Heart right ventricle (tissue), 16 donors: ENCODE data around the gene RAB31. TPM values are rescaled to one million over a fixed set of nuclear protein-coding genes. Genes with fewer than 3 reads are reported as not detected.

Experiments used
- ATAC-seq, 8 donors: fragments of 200-7000 bp; cut with Tn5 transposase; one replicate each; pipeline ENCODE4 v1.9.1; 2020; ENCODE audit warnings: mild to moderate bottlenecking in 8 of 8, moderate library complexity in 8 of 8, moderate number of reproducible peaks in 1 of 8
- DNase-seq, 2 donors: peaks; one replicate each; pipeline ENCODE4 v3.0.0-alpha.2; 2020
- H3K27ac ChIP-seq, 10 donors: fragments of 200-600 bp; sonication (generic) in 2 of 10; one replicate each; pipeline versions ENCODE4 v1.5.0 to v1.8.0; 2020 to 2022; ENCODE audit warnings: mild to moderate bottlenecking in 3 of 10
- H3K27me3 ChIP-seq, 7 donors: fragments of 200-600 bp; one replicate each; pipeline ENCODE4 v1.8.0; 2021 to 2022; ENCODE audit warnings: mild to moderate bottlenecking in 2 of 7
- H3K36me3 ChIP-seq, 9 donors: fragments of 200-600 bp; sonication (generic) in 1 of 9; one replicate each; pipeline versions ENCODE4 v1.5.0 to v1.8.0; 2020 to 2022; ENCODE audit warnings: mild to moderate bottlenecking in 2 of 9
- H3K4me1 ChIP-seq, 9 donors: fragments of 200-600 bp; sonication (generic) in 1 of 9; one replicate each; pipeline versions ENCODE4 v1.5.0 to v1.8.0; 2020 to 2022; ENCODE audit warnings: mild to moderate bottlenecking in 4 of 9
- H3K4me3 ChIP-seq, 10 donors: fragments of 200-600 bp; sonication (generic) in 2 of 10; one replicate each; pipeline versions ENCODE4 v1.5.0 to v1.8.0; 2020 to 2022; ENCODE audit warnings: mild to moderate bottlenecking in 7 of 10, moderate library complexity in 2 of 10
- H3K9me3 ChIP-seq, 11 donors: fragments of 200-600 bp in 10 of 11; sonication (generic) in 2 of 11; one replicate each; pipeline versions ENCODE4 v1.5.0 to v1.8.0; 2013 to 2022; ENCODE audit warnings: mild to moderate bottlenecking in 2 of 11, control low read depth in 1 of 11, moderate library complexity in 1 of 11
- WGBS, 2 donors: extraction: QIAGEN DNeasy Blood & Tissue Kit; methylation state at CpG; one replicate each; pipeline ENCODE4 v1.1.7; 2013; ENCODE audit warnings: inconsistent platforms in 1 of 2; 5-methylcytosine and 5-hydroxymethylcytosine counted together
- intact Hi-C, 10 donors: fragments of 100-400 bp; cut with DNase I; formaldehyde crosslinking; loops; one replicate each; pipeline versions ENCODE4 v1.11.1 to v1.14.2; 2022
- polyA plus RNA-seq, 2 donors: library from polyadenylated mRNA; stranded (reverse); fragments of 200-250 nt; gene quantifications; one replicate each; pipeline ENCODE4 v1.2.3, GENCODE V29; 2013
- total RNA-seq, 10 donors: library from RNA; stranded (reverse); fragmentation: NEBNext Ultra II Directional in 3 of 10; extraction: Animal tissue kit (Norgen Biotek cat#: 25700) in 3 of 10; gene quantifications; one replicate each; pipeline versions ENCODE4 v1.2.1 to v1.2.4, GENCODE V29; 2021 to 2023
- TF ChIP-seq, protein P1 (sequence below), 9 donors: fragments of 200-600 bp; sonication (generic) in 2 of 9; IDR thresholded peaks; one replicate each; pipeline versions ENCODE4 v1.5.0 to v1.8.0; 2021 to 2022; ENCODE audit warnings: antibody characterized with exemption in 9 of 9, mild to moderate bottlenecking in 5 of 9, moderate library complexity in 1 of 9
- donor health status: Arrhythmogenic right ventricular cardiomyopathy.
- donor health status: ischemic (EF 13 %, LVEDD 7.1; RV severe dilation, severe dysfunction).
- donor health status: healthy with polysubstance abuse.
- donor health status: DM: no; HTN: yes; CAD: no.
- donor health status: DM: no; HTN: no; CAD: no.
- donor health status: ischemic (EF 25% LVEDD 6.9; RV normal size, moderate dysfunction).
- donor health status: ischemic (EF 25% LVEDD 5.7; RV mildly dilated, moderate dysfunction).
- donor health status: healthy.
- donor health status: DM: yes; HTN: yes; CAD: no.
- donor health status: Ischemic cardiomyopathy.
- donor health status: ischemic (EF 35%, LVEDD 5.7; RV mildly dilated, moderate dysfunction).
- donor health status: nonischemic (EF 11% LVEDD 7.7; RV severe dilation, severe dysfunction).
- donor health status: DM: yes; HTN: yes; CAD: no.
- donor health status: PGD.
- donor health status: ischemic (EF 29% LVEDD 5.4; RV normal size, mild dysfunction).
- donor health status: nonischemic (EF 23%, LVEDD 6.1; RV moderate dilation, normal function).

RAB31 gene
- total and polyA plus RNA-seq, 12 donors = 4.5 to 47.8 (median 16.6) TPM

DNA sequence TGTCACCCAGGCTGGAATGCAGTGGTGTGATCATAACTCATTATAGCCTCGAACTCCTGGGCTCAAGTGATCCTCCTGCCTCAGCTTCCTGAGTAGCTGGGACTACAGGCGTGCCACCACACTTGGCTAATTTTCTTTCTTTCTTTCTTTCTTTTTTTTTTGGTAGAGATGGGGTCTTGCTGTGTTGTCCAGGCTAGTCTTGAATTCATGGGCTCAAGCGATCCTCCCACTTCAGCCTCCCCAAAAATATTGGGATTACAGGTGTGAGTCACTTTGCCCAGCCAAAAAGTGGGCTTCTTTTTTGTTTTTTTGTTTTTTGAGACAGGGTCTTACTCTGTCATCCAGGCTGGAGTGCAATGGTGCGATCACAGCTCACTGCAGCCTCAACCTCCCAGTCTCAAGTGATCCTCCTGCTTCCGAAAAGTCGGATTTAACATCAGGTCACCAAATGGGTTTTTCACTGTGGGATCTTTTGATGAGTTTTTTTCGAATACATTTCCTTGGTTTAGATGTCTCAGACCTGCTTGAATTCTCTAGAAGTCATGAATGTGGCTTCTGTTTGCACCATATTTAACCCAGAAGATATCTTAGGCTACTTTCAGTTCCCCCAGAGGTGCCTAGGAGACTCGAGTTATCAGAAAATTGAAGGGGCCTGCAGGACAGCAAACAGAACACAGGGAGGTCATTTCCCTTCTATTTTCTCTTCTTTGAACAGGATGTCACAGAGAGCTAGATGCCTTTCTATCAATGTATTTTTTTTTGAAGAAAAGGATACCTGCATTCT lies 8.9 kb downstream of the RAB31 start:
- H3K27me3 ChIP-seq = no peaks in the 10 kb centered on the region
- H3K4me1 ChIP-seq = peaks cover 0 to 60% (median 4%) of the 10 kb centered on the region in 9 donors
- TF ChIP-seq, protein P1, sequence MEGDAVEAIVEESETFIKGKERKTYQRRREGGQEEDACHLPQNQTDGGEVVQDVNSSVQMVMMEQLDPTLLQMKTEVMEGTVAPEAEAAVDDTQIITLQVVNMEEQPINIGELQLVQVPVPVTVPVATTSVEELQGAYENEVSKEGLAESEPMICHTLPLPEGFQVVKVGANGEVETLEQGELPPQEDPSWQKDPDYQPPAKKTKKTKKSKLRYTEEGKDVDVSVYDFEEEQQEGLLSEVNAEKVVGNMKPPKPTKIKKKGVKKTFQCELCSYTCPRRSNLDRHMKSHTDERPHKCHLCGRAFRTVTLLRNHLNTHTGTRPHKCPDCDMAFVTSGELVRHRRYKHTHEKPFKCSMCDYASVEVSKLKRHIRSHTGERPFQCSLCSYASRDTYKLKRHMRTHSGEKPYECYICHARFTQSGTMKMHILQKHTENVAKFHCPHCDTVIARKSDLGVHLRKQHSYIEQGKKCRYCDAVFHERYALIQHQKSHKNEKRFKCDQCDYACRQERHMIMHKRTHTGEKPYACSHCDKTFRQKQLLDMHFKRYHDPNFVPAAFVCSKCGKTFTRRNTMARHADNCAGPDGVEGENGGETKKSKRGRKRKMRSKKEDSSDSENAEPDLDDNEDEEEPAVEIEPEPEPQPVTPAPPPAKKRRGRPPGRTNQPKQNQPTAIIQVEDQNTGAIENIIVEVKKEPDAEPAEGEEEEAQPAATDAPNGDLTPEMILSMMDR (IDR thresholded peaks at IDR 0.05) = no peak
- intact Hi-C loops = loop anchor here in 1 of 10 donors (10.0 kb wide), 1 partner anchor 808 kb away; the partner anchor contains the start of gene NAPG
- no peak for DNase-seq
- no peak overlapping the region for H3K4me3 ChIP-seq
- peaks cover 0 to 6% (median 0%) of the 10 kb centered on the region in 9 donors for H3K36me3 ChIP-seq
- no peaks in the 10 kb centered on the region for H3K9me3 ChIP-seq
- WGBS, 2 donors = 84% methylated on average over 8 of the region's 8 CpGs
- no peak for ATAC-seq
- no peak overlapping the region for H3K27ac ChIP-seq

GRCh38 chr18:9719421-9719981 lies 11.4 kb downstream of the RAB31 start:
- no peak for DNase-seq
- 64 to 76% methylated on average over 12 of the region's 12 CpGs for WGBS, 2 donors
- no peak overlapping the region for H3K4me3 ChIP-seq
- peak in 2 of 8 donors; percentile 20 to 28 for ATAC-seq
- intact Hi-C loops = loop anchor here in 1 of 10 donors (10.0 kb wide), 1 partner anchor 805 kb away; the partner anchor contains the start of gene NAPG
- peaks cover 0 to 43% (median 0%) of the 10 kb centered on the region in 9 donors for H3K4me1 ChIP-seq
- H3K27me3 ChIP-seq = no peaks in the 10 kb centered on the region
- TF ChIP-seq, protein P1 (IDR thresholded peaks at IDR 0.05) = no peak
- H3K9me3 ChIP-seq = peaks cover 0 to under 1% (median 0%) of the 10 kb centered on the region in 11 donors
- H3K36me3 ChIP-seq = peaks cover 0 to 19% (median 0%) of the 10 kb centered on the region in 9 donors
- peak overlapping the region in 1 of 10 donors; percentile 29 for H3K27ac ChIP-seq

GRCh38 chr18:9720327-9720726 lies 12.2 kb downstream of the RAB31 start:
- DNase-seq (no peak), ATAC-seq (peak in 1 of 8 donors; percentile 19)
- 90 to 95% methylated on average over 8 of the region's 8 CpGs for WGBS, 2 donors
- H3K27me3 ChIP-seq = no peaks in the 10 kb centered on the region
- peaks cover 0 to 21% (median 0%) of the 10 kb centered on the region in 9 donors for H3K36me3 ChIP-seq
- H3K27ac ChIP-seq = no peak overlapping the region
- intact Hi-C loops = no loop called here
- peaks cover 0 to 4% (median 0%) of the 10 kb centered on the region in 11 donors for H3K9me3 ChIP-seq
- H3K4me3 ChIP-seq = no peak overlapping the region
- TF ChIP-seq, protein P1 (IDR thresholded peaks at IDR 0.05) = no peak
- H3K4me1 ChIP-seq = peaks cover 0 to 36% (median 0%) of the 10 kb centered on the region in 9 donors

- Histone ChIP-seq H3K4me1 (peaks cover 0 to 26% (median 0%) of the 10 kb centered on the region in 9 donors), H3K36me3 (peaks cover 0 to 34% (median 0%) of the 10 kb centered on the region in 9 donors), H3K4me3 (no peak overlapping the region), H3K27ac (no peak overlapping the region), H3K27me3 (no peaks in the 10 kb centered on the region), H3K9me3 (peaks cover 0 to 4% (median 0%) of the 10 kb centered on the region in 11 donors)
- TF ChIP-seq, protein P1 (IDR thresholded peaks at IDR 0.05) = no peak
- DNase-seq (no peak), ATAC-seq (peak in 1 of 8 donors; percentile 15)
- 82 to 85% methylated on average over 9 of the region's 9 CpGs for WGBS, 2 donors
- intact Hi-C loops = no loop called here
These were observed 13.9 kb downstream of the RAB31 start for GRCh38 chr18:9721893-9722550.
